Measurements from ENCODE around the gene RGS12.

RGS12 gene

GRCh38 chr4:3303565-3303824 is 10.7 kb downstream of the RGS12 start:
- H3K9me3 ChIP-seq (ENCODE audit: insufficient read depth, low read length), result no peaks in the 10 kb centered on the region
- H3K27ac ChIP-seq (ENCODE audit: low read depth, low read length), result no peak overlapping the region
- H3K4me2 ChIP-seq (ENCODE audit: low read depth, low read length, poor library complexity, severe bottlenecking), result no peak overlapping the region
- H3K79me2 ChIP-seq (ENCODE audit: insufficient read depth, low read length), result no peaks in the 10 kb centered on the region
- TF ChIP-seq EZH2phosphoT487 (conservative IDR thresholded peaks at IDR 0.05; ENCODE audit: low read length) (no peak), CTCF (IDR thresholded peaks at IDR 0.05; ENCODE audit: insufficient read depth, low read length, poor library complexity, severe bottlenecking) (no peak)
- H3K36me3 ChIP-seq (ENCODE audit: low read length), result no peaks in the 10 kb centered on the region
- no peaks in the 10 kb centered on the region for H3F3A ChIP-seq (ENCODE audit: insufficient read depth)
- no peak overlapping the region for H3K9ac ChIP-seq (ENCODE audit: low read length)
- H3K4me3 ChIP-seq (ENCODE audit: insufficient read depth, low read length, poor library complexity, severe bottlenecking), result no peak overlapping the region
- no peak overlapping the region for H2AFZ ChIP-seq (ENCODE audit: low read depth, low read length, severe bottlenecking)
- H3K27me3 ChIP-seq (ENCODE audit: low read length), result no peaks in the 10 kb centered on the region
- H4K20me1 ChIP-seq (ENCODE audit: low read depth, low read length), result no peaks in the 10 kb centered on the region
- H3K9me2 ChIP-seq (replicated peaks; ENCODE audit: insufficient read depth, low read length), result no peaks in the 10 kb centered on the region

GRCh38 chr4:3303923-3304710 is 11.3 kb downstream of the RGS12 start:
- no peak overlapping the region for H3K4me2 ChIP-seq (ENCODE audit: low read depth, low read length, poor library complexity, severe bottlenecking)
- H3F3A ChIP-seq (ENCODE audit: insufficient read depth), result no peaks in the 10 kb centered on the region
- no peak overlapping the region for H3K27ac ChIP-seq (ENCODE audit: low read depth, low read length)
- no peak overlapping the region for H3K4me3 ChIP-seq (ENCODE audit: insufficient read depth, low read length, poor library complexity, severe bottlenecking)
- H2AFZ ChIP-seq (ENCODE audit: low read depth, low read length, severe bottlenecking), result no peak overlapping the region
- TF ChIP-seq EZH2phosphoT487 (conservative IDR thresholded peaks at IDR 0.05; ENCODE audit: low read length) (no peak), CTCF (IDR thresholded peaks at IDR 0.05; ENCODE audit: insufficient read depth, low read length, poor library complexity, severe bottlenecking) (no peak)
- H3K27me3 ChIP-seq (ENCODE audit: low read length), result no peaks in the 10 kb centered on the region
- no peaks in the 10 kb centered on the region for H3K36me3 ChIP-seq (ENCODE audit: low read length)
- H3K9me2 ChIP-seq (replicated peaks; ENCODE audit: insufficient read depth, low read length), result no peaks in the 10 kb centered on the region
- no peaks in the 10 kb centered on the region for H3K79me2 ChIP-seq (ENCODE audit: insufficient read depth, low read length)
- H3K9me3 ChIP-seq (ENCODE audit: insufficient read depth, low read length), result no peaks in the 10 kb centered on the region
- no peaks in the 10 kb centered on the region for H4K20me1 ChIP-seq (ENCODE audit: low read depth, low read length)
- H3K9ac ChIP-seq (ENCODE audit: low read length), result no peak overlapping the region

- H4K20me1 ChIP-seq (ENCODE audit: low read depth, low read length), result no peaks in the 10 kb centered on the region
- H3K9me2 ChIP-seq (replicated peaks; ENCODE audit: insufficient read depth, low read length), result no peaks in the 10 kb centered on the region
- H3K9me3 ChIP-seq (ENCODE audit: insufficient read depth, low read length), result no peaks in the 10 kb centered on the region
- H3K79me2 ChIP-seq (ENCODE audit: insufficient read depth, low read length), result no peaks in the 10 kb centered on the region
- no peaks in the 10 kb centered on the region for H3F3A ChIP-seq (ENCODE audit: insufficient read depth)
- H3K27ac ChIP-seq (ENCODE audit: low read depth, low read length), result no peak overlapping the region
- H3K27me3 ChIP-seq (ENCODE audit: low read length), result no peaks in the 10 kb centered on the region
- H2AFZ ChIP-seq (ENCODE audit: low read depth, low read length, severe bottlenecking), result no peak overlapping the region
- H3K4me3 ChIP-seq (ENCODE audit: insufficient read depth, low read length, poor library complexity, severe bottlenecking), result no peak overlapping the region
- H3K36me3 ChIP-seq (ENCODE audit: low read length), result no peaks in the 10 kb centered on the region
- no peak overlapping the region for H3K4me2 ChIP-seq (ENCODE audit: low read depth, low read length, poor library complexity, severe bottlenecking)
- H3K9ac ChIP-seq (ENCODE audit: low read length), result no peak overlapping the region
- TF ChIP-seq CTCF (IDR thresholded peaks at IDR 0.05; ENCODE audit: insufficient read depth, low read length, poor library complexity, severe bottlenecking) (no peak), EZH2phosphoT487 (conservative IDR thresholded peaks at IDR 0.05; ENCODE audit: low read length) (no peak)
These were observed 12.2 kb downstream of the RGS12 start for GRCh38 chr4:3304831-3305609.
